Vagina (tissue), 2 donors: Measurements from ENCODE around the gene SLC16A10. TPM values are rescaled to one million over a fixed set of nuclear protein-coding genes. Genes with fewer than 3 reads are reported as not detected.

ENCODE experiments used
- DNase-seq, 2 donors: peaks; one replicate each; pipeline ENCODE4 v3.0.0-alpha.2; 2017; ENCODE audit errors: extremely low spot score in 2 of 2
- H3K27ac ChIP-seq: fragments of 200-600 bp; sonication (generic); one replicate; pipeline ENCODE4 v1.5.1; 2019
- H3K27me3 ChIP-seq: fragments of 200-600 bp; sonication (generic); one replicate; pipeline ENCODE4 v1.5.1; 2019
- H3K36me3 ChIP-seq, 2 donors: fragments of 200-600 bp; sonication (generic); one replicate each; pipeline ENCODE4 v1.5.1; 2017 to 2019
- H3K4me1 ChIP-seq: fragments of 200-600 bp; sonication (generic); one replicate; pipeline ENCODE4 v1.5.1; 2019
- H3K4me3 ChIP-seq, 2 donors: fragments of 200-600 bp; sonication (generic); 1 replicate in 1 of 2; 2 replicates in 1 of 2; pipeline ENCODE4 v1.5.1; 2016 to 2019
- H3K9me3 ChIP-seq: fragments of 200-600 bp; sonication (generic); one replicate; pipeline ENCODE4 v1.5.1; 2019
- POLR2A ChIP-seq, 2 donors: fragments of 450-650 bp; IDR thresholded peaks; one replicate each; pipeline ENCODE4 v1.6.1; 2017; ENCODE audit warnings: antibody characterized with exemption in 2 of 2, mild to moderate bottlenecking in 2 of 2, moderate library complexity in 2 of 2
- POLR2AphosphoS5 ChIP-seq, 2 donors: sonication (generic); formaldehyde crosslinking; IDR thresholded peaks; one replicate each; pipeline ENCODE4 v1.9.0; 2017; ENCODE audit warnings: antibody characterized with exemption in 2 of 2, mild to moderate bottlenecking in 2 of 2, low read depth in 1 of 2; ENCODE audit not compliant: insufficient read depth in 1 of 2
- intact Hi-C: fragments of 100-400 bp; cut with DNase I; formaldehyde crosslinking; loops from one replicate; pipeline ENCODE4 v1.15.1; 2023
- total RNA-seq: library from RNA; depleted of rRNA; stranded (reverse); fragments of >200 nt; gene quantifications from one replicate; pipeline ENCODE4 v1.2.3, GENCODE V29; 2016
- TF ChIP-seq, protein P1 (sequence below), 3 experiments: fragments of 450-650 bp in 2 of 3; fragments of 200-600 bp in 1 of 3; sonication (generic) in 1 of 3; IDR thresholded peaks; one replicate each; pipeline ENCODE4 v1.5.1; 2017 to 2019; ENCODE audit warnings: antibody characterized with exemption in 3 of 3, mild to moderate bottlenecking in 2 of 3, moderate library complexity in 2 of 3

The SLC16A10 gene
- total RNA-seq, 1 donor from 2014 or later, result 5.4 TPM

DNA sequence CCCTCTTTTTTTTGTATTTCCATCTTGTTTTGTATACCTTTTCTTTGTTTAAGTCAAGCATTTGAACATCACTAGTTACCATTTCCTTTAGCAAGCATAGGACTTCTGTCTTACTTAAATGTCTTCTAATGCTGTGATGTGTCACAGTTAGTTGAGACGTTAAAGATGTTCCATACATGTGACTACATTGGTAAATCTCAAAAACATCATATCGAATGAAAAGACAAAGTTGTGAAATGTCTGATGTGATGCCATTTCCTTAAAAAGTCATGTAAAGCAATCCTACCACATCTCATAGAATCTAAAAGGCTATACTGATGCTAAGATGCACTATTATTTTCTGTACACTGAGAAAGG is 26.8 kb downstream of the SLC16A10 start:
- DNase-seq, result no peak
- intact Hi-C loops, result no loop called here
- Histone ChIP-seq H3K27ac (no peak overlapping the region), H3K36me3 (no peaks in the 10 kb centered on the region), H3K9me3 (no peaks in the 10 kb centered on the region), H3K27me3 (no peaks in the 10 kb centered on the region), H3K4me1 (peaks cover 5% of the 10 kb centered on the region), H3K4me3 (no peak overlapping the region)
- no peak for TF ChIP-seq POLR2A (IDR thresholded peaks at IDR 0.05)
- TF ChIP-seq, protein P1, sequence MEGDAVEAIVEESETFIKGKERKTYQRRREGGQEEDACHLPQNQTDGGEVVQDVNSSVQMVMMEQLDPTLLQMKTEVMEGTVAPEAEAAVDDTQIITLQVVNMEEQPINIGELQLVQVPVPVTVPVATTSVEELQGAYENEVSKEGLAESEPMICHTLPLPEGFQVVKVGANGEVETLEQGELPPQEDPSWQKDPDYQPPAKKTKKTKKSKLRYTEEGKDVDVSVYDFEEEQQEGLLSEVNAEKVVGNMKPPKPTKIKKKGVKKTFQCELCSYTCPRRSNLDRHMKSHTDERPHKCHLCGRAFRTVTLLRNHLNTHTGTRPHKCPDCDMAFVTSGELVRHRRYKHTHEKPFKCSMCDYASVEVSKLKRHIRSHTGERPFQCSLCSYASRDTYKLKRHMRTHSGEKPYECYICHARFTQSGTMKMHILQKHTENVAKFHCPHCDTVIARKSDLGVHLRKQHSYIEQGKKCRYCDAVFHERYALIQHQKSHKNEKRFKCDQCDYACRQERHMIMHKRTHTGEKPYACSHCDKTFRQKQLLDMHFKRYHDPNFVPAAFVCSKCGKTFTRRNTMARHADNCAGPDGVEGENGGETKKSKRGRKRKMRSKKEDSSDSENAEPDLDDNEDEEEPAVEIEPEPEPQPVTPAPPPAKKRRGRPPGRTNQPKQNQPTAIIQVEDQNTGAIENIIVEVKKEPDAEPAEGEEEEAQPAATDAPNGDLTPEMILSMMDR (IDR thresholded peaks at IDR 0.05), result no peak
- TF ChIP-seq POLR2AphosphoS5 (IDR thresholded peaks at IDR 0.05; ENCODE audit: insufficient read depth in 1 of 2, low read depth in 1 of 2), result no peak

DNA sequence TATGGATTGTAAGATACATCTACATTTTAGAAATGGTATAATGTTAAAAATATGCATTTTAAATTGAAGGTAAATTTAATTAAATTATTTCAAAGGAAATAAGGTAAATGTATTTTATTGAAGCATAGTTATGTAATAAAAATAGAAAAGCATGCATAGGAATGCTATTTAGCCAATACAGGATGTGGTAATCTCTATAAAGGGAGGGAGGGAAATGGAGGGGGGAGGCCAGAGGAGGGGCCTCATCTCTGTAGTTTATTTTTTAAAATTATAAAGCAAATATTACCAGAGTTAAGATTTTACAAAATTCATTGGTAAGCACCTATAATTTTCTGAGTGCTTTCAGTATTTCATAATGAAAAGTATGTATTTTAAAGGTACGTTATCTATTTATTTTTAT is 27.2 kb downstream of the SLC16A10 start:
- no peaks in the 10 kb centered on the region for H3K36me3 ChIP-seq
- H3K27me3 ChIP-seq, result no peaks in the 10 kb centered on the region
- no peak overlapping the region for H3K27ac ChIP-seq
- intact Hi-C loops, result no loop called here
- no peak for DNase-seq
- no peak overlapping the region for H3K4me3 ChIP-seq
- H3K4me1 ChIP-seq, result peaks cover 5% of the 10 kb centered on the region
- no peaks in the 10 kb centered on the region for H3K9me3 ChIP-seq
- no peak for TF ChIP-seq POLR2A (IDR thresholded peaks at IDR 0.05)
- no peak for TF ChIP-seq POLR2AphosphoS5 (IDR thresholded peaks at IDR 0.05; ENCODE audit: insufficient read depth in 1 of 2, low read depth in 1 of 2)
- TF ChIP-seq, protein P1 (IDR thresholded peaks at IDR 0.05), result no peak

DNA sequence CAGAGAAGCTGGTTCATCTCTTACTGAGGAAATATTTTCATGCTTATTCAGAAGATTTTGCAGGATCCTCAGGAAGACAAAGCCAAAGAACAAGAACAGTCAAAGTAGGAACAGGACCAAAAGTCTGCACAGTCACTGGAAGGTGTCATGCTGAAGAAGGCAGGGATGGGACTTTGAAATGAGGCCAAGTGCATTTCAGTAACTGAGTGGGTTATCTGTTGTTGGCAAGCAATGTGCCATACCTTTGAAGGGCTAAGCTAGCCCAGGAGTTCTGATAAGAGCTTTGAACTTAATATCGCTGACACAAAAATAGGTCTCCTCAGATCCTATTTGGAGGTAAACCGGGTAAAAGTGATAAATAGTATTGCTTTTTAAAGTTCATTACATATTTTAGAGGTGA is 31.5 kb downstream of the SLC16A10 start:
- no peak overlapping the region for H3K4me3 ChIP-seq
- peaks cover 4% of the 10 kb centered on the region for H3K4me1 ChIP-seq
- intact Hi-C loops, result no loop called here
- H3K27ac ChIP-seq, result no peak overlapping the region
- no peaks in the 10 kb centered on the region for H3K27me3 ChIP-seq
- TF ChIP-seq, protein P1 (IDR thresholded peaks at IDR 0.05), result no peak
- TF ChIP-seq POLR2A (IDR thresholded peaks at IDR 0.05) (no peak), POLR2AphosphoS5 (IDR thresholded peaks at IDR 0.05; ENCODE audit: insufficient read depth in 1 of 2, low read depth in 1 of 2) (no peak)
- no peaks in the 10 kb centered on the region for H3K9me3 ChIP-seq
- no peak for DNase-seq
- H3K36me3 ChIP-seq, result no peaks in the 10 kb centered on the region

DNA sequence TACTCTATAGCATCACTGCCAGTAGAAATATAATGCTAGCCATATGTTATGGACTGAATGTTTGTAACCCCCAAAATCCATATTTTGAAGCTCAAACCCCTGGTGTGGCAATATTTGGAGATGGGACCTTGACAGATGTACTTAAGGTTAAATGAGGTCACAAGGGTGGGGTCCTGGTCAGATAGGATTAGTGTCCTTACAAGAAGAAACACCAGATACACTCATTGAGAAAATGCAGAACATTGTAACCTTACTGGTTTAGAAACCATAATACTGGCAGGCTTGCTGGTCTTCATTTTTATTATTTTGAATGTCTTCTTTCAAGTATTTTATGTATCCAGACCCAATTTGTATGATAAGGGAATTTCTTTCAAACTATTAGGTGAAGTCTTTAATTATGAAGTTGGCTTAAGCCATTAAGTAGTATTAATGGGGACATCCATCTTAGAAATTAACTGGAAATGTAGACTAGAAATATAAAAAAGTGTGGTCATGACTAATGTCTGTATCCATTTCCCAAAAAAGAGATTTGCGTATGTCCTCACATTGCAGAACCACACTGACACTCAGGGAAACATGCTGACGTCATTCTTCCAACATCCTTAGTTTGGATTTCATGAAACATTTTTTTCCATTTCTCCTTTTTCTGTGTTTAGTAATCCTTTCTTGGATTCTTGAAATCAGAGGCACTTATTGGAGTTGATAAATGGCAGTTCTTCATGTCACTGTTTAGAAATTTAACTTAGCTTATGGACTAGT is 32.4 kb downstream of the SLC16A10 start:
- H3K4me1 ChIP-seq, result no peaks in the 10 kb centered on the region
- TF ChIP-seq POLR2AphosphoS5 (IDR thresholded peaks at IDR 0.05; ENCODE audit: insufficient read depth in 1 of 2, low read depth in 1 of 2) (no peak), POLR2A (IDR thresholded peaks at IDR 0.05) (no peak)
- TF ChIP-seq, protein P1 (IDR thresholded peaks at IDR 0.05), result no peak
- no peaks in the 10 kb centered on the region for H3K36me3 ChIP-seq
- intact Hi-C loops, result no loop called here
- H3K27me3 ChIP-seq, result no peaks in the 10 kb centered on the region
- no peak overlapping the region for H3K27ac ChIP-seq
- DNase-seq, result no peak
- H3K9me3 ChIP-seq, result no peaks in the 10 kb centered on the region
- no peak overlapping the region for H3K4me3 ChIP-seq

DNA sequence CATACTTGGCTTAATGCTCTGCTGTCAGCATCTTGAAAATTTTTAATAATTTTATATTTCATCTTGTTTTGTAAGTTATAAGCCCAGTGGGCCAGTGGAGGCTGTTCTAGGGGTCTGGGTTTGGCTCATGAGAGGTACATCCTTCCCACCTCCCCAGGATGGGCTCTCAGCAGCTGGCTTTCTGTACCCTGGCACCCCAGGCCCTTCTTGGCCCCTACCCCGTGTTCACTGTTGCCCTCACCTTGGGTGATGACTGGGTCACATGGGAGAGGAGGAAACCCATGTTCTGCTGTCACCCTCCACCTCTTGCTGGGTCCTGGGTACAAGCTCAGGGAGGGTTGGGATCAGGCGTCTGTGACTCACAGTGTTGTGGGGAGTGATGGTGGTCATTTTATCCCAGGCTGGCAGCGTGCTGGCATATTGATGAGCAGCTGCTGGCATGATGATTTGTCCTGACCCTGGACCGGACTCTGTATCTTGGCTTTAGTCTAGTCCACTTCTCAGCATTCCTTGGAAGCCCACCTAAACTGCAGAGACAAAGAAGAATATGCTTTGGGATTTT is 34.6 kb downstream of the SLC16A10 start:
- Histone ChIP-seq H3K27me3 (no peaks in the 10 kb centered on the region), H3K4me1 (no peaks in the 10 kb centered on the region), H3K9me3 (no peaks in the 10 kb centered on the region), H3K36me3 (no peaks in the 10 kb centered on the region), H3K27ac (no peak overlapping the region), H3K4me3 (no peak overlapping the region)
- intact Hi-C loops, result no loop called here
- DNase-seq, result no peak
- TF ChIP-seq POLR2A (IDR thresholded peaks at IDR 0.05), result no peak
- no peak for TF ChIP-seq POLR2AphosphoS5 (IDR thresholded peaks at IDR 0.05; ENCODE audit: insufficient read depth in 1 of 2, low read depth in 1 of 2)
- TF ChIP-seq, protein P1 (IDR thresholded peaks at IDR 0.05), result no peak
